SK-N-MC (cell line): Measurements from ENCODE around the gene CLHC1.

Experiments
- EZH2 ChIP-seq: fragments of 200-600 bp; sonication (generic); IDR thresholded peaks from one replicate; pipeline ENCODE4 v1.6.1; 2017; ENCODE audit warnings: antibody characterized with exemption
- FOXP2 ChIP-seq: optimal IDR thresholded peaks from 2 replicates; pipeline ENCODE3; 2011; ENCODE audit warnings: mild to moderate bottlenecking, moderate library complexity; ENCODE audit not compliant: insufficient read depth; ENCODE audit errors: extremely low read length, control extremely low read depth
- POLR2AphosphoS5 ChIP-seq: IDR thresholded peaks from 2 replicates; pipeline ENCODE4 v1.6.1; 2012; ENCODE audit warnings: mild to moderate bottlenecking, low read depth, low read length, borderline replicate concordance

GRCh38 chr2:55269645-55269990 lies 37.5 kb upstream of the CLHC1 start:
- no peak for TF ChIP-seq POLR2AphosphoS5
- no peak for TF ChIP-seq EZH2
- no peak for TF ChIP-seq FOXP2
